Activated CD4-positive, alpha-beta T cell treated with anti-CD3 and anti-CD28 coated beads, Interleukin-2, amount 50 U/mL, for 48 hours (primary cell): Measurements from ENCODE around the gene MYLIP.
"Not testable (repeated sequence)": the region's sequence is repeated elsewhere in the genome, so short reads cannot be mapped to it uniquely, and the experiment has no call there.

Experiments
- DNase-seq, 2 experiments: peaks; one replicate each; pipeline ENCODE4 v3.0.0-alpha.2; 2020

MYLIP gene

DNA sequence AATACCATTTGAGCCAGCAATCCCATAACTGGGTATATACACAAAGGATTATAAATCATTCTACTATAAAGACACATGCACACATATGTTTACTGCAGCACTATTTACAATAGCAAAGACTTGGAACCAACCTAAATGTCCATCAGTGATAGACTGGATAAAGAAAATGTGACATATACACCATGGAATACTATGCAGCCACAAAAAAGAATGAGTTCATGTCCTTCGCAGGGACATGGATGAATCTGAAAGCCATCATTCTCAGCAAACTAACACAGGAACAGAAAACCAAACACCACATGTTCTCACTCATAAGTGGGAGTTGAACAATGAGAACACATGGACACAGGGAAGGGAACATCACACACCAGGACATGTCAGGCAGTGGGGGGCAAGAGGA lies 47.7 kb downstream of the MYLIP start:
- not testable (repeated sequence) for DNase-seq

DNA sequence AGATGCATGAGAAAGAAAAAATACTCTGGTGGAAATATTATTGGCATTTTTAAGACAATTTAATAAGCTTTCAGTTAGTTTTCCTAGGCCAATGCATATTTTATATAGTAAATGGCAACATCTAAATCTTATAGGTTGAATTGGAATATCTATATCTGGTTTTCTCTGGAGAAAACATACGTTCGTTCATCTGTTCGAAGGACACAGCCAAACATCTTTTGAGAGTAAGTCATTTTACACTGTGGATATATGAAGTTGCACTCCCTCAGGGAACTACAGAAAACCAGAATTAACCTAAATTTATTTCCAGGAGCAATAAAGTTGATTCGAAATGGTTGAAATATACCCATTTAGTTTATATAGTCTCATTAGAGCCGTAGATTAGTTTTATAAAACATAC lies 49.0 kb downstream of the MYLIP start:
- no peak for DNase-seq

DNA sequence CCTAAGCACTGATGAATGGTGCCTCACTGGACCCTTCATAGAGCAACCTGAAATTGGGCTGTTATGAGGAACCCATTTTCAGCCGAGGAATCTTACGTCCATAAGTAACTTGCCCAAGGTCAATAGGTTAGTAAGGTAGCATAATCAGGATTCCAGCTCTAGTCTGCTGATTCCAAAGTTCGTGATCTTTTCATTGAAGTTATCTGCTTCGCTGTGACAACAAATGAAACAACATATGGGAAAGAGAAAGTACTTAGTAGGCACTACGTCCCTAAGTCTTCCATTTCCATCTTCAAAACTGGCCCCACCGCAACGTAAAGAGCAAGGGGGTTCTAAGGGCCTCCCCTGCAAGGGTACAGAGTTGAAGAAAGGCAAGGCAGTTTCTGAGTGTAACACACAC lies 49.5 kb downstream of the MYLIP start:
- no peak for DNase-seq

DNA sequence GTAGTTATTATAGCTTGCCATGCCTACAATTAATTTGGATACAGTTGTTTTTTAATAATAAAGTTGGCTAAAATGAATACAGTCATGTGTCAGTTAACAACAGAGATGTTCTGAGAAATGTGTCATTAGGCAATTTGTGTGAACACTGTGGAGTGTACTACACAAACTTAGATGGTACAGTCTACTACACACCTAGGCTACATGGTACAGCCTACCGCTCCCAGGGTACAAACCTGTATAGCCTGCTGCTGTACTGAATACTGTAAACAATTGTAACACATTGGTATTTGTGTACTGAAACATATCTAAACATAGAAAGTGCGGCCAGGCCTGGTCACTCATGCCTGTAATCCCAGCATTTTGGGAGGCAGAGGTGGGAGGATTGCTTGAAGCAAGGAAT lies 50.2 kb downstream of the MYLIP start:
- no peak for DNase-seq

DNA sequence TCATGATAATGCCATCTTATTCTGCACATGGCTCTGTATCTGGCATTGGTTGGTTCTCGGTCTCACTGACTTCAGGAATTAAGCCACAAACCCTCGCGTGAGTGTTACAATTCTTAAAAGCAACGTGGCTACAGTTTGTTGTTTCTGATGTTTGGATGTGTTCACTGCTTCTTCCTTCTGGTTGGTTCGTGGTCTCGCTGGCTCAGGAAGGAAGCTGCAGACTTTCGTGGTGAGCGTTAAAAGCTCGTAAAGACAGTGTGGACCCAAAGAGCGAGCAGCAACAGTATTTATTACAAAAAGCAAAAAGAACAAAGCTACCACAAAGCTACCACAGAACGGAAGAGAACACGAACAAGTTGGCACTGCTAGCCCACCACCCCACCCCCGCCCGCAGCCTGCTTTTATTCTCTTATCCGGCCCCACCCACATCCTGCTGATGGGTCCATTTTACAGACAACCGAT lies 51.1 kb downstream of the MYLIP start:
- DNase-seq: peak in 1 of 2 experiments; percentile 8

DNA sequence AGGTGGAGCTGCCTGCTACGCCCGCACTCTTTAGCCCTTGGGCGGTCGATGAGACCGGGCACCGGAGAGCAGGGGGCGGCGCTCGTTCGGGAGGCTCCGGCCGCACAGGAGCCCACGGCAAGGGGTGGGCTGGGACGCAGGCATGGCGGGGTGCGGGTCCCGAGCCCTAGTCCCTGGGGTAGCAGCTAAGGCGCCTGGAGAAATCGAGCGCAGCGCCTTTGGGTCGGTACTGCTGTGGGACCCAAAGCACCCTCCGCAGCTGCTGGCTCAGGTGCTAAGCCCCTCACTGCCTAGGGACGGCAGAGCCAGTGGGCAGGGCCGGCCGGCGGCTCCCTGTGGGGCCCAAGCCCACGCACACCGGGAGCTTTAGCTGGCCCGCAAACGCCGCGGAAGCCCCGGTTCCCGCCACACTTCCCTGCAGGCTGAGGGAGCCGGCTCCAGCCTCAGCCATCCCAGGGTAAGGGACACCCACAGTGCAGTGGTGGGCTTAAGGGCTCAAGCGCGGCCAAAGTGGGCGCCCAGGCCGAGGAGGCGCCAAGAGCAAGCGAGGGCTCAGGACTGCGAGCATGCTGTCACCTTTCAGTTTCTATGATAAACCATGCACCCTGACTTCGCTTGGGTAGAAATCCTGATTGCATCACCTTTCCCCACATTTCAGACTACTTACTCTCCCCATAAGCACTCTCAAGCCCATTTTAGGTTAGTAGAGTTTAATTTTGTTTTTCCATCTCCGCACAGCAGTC lies 52.0 kb downstream of the MYLIP start:
- no peak for DNase-seq

DNA sequence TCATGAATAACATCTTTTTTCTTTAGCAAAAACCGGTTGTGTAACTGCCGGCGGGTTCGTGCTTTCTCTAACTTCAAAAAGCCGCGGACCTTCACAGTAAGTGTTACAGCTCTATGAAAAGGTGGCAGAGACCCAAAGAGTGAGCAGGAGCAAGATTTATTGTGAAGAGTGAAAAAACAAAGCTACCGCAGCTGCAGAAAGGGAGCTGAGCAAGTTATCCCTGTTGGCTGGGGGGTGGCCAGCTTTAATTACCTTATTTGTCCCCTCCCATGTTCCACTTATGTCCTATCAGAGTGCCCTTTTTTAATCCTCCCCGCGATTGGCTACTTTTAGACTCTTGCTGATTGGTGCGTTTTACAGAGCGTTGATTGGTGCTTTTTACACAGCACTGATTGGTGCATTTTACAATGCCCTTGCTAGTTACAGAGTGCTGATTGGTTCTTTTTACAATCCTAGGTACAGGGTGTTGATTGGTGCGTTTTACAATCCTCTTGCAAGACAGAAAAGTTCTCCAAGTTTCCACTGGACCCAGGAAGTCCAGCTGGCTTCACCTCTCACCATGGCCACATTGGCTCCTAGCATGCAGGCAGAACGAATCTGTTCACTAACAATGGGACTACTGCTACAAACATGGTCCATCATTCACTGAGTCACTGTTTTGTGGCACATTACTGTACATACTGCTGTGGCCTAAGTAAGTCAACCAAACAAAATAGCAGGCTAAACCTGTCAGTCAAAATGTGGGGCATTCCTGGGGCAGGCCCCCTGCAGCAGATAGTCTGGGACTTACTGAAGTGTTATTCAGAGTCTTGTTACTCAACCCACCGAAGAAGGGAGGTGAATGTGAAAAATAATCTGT lies 52.8 kb downstream of the MYLIP start:
- DNase-seq: no peak

DNA sequence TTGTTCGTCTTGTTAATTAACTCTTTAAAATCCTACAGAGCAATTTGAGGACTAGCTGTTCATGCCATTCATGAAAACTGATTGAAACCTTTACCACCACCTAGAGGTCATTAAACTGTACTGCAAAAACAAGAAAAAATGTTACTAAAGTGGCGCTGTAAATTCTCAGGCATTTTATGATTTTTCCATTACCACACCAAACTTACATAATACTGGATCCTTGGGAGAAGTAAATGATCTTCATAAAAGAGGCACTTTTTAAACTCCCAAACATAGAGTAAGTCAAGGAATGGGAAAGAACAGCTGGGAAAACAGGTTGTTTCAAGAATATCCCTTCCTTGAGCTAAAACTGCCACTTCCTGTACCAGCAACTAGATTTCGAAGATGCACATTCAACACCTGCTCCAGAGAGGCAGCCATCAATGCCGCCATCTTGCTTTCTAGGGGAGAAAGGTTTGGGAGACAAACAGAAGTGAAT lies 54.3 kb downstream of the MYLIP start:
- no peak for DNase-seq

DNA sequence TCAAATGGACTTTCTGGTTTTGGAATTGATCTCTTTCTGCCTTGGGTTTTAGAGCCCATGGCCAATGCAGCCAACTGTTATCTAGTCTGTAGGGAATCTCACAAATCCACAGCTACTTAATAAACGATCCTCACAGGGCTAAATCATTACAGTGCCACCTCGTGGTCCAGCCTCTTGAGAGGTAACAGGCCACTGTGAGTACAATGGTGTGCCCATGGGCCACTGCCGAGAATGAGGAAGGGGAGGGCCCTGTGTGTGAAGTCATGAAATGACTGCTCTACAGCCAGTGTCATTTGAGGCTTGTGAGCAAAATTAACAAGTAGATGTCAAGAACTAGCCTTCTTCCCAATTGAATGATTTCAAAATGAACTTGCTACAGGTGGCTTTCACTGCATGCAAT lies 55.2 kb downstream of the MYLIP start:
- peak; percentile 19 to 32 for DNase-seq

DNA sequence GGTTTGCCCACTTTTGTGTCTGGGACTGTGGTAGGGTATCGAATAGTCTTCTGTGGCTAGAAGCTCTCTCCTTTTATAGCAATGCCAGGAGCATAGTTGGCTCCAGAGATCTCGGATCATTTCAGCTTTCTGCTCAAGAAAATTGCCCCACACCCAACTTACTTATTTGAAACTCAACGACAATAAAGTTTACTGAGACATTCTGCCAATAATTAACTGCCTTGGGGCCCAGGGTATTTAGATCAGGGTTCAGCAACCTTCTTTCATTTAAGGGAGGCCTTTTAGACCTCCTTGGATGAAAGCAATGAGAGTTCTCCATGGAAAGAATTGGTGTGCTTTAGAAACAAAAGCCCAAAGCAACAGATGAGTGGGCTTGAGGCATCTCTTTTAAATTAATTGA lies 55.7 kb downstream of the MYLIP start:
- DNase-seq: no peak

DNA sequence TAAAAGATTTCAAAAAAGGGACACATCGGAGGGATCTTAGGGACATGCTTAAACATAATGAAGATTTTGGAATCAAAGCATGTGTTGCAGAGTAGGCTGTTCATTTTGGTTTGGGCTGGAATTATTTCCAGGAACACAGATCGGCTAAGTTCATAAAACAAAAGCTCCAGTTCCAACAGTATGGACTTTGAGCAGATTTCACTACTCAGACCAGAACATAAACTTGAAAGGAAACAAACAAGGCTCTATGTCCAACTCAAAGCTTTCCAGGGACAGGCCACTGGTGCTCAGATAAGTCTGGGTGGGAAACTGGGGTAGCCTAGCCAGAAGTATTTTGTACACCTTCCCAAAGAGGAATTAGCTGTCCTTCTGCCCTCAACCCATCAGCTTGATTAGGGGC lies 58.3 kb downstream of the MYLIP start:
- no peak for DNase-seq

DNA sequence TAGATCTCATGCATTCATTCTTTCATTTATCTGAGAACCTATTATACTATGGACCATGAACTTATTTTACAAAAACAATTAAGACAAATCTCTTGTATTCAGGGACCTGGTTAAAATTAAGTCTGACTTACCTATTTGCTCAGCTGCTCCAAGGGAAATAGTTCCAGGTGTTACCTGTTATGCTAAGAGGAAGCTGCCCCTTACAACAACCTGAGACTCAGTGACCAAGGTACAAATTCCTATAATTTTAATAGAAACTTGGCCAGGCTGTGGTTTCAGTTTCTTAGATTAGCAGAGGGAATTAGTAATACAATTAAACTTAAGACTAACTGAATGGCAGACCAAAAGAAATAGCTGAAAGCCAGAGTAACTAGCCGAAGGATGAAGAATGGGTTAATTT lies 61.3 kb downstream of the MYLIP start:
- DNase-seq: no peak

DNA sequence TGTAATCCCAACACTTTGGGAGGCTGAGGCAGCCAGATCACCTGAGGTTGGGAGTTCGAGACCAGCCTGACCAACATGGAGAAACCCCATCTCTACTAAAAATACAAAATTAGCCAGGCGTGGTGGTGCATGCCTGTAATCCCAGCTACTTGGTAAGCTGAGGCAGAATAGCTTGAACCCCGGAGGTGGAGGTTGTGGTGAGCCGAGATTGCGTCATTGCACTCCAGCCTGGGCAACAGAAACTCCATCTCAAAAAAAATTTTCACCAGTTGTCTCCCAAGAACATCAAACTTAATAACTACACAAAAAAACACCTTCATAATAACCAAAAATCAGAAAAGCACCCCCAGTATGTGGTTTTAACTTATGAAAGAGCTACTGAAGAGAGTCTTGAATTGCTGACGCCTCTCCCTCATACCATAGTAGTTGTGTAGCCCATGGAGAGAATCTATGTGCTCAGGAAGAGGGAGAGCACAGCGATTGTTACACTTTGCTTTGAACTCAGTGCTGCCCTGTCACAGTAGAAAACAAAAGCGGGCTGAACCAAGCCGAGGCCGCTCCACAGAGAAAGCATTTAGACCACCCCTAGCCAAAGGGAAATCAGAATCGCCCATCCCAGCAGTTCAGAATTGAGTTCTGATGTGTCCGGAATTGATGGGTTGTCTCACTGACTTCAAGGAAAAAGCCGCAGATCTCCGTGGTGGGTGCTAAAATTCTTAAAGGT lies 67.5 kb downstream of the MYLIP start:
- no peak for DNase-seq

DNA sequence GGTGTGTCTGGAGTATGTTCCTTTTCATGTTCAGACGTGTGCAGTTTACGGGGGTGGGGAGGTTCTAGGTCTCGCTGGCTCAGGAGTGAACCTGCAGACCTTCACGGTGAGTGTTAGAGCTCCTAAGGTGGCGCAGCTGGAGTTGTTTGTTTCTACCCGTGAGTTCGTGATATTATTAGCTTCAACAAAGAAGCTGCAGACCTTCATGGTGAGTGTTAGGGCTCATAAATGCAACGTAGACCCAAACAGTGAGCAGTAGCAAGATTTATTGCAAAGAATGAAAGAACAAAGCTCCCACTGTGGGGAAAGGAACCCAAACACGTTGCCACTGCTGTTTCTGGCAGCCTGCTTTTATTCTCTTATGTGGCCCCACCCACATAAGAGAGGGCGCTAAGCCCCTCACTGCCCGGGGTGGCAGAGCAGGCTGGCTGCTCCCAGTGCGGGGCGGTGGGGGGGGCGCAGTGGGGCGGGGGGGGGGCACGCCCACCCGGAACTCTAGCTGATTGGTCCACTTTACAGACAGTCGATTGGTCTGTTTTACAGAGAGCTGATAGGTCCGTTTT lies 68.2 kb downstream of the MYLIP start:
- DNase-seq: no peak
